NCI-H2196 (cell line): ENCODE data around the gene GABRG3.

Source experiments
- DNase-seq: peaks from one replicate; lab custom pipeline; 2025; ENCODE audit not compliant: unreplicated experiment; lab: John Stamatoyannopoulos, UW

GABRG3 gene

GRCh38 chr15:26970712-26971210 is at the start of gene GABRG3:
Gene GABRG3 (plus strand): TSS chr15:26971181.
- DNase-seq = peak; percentile 45

DNA sequence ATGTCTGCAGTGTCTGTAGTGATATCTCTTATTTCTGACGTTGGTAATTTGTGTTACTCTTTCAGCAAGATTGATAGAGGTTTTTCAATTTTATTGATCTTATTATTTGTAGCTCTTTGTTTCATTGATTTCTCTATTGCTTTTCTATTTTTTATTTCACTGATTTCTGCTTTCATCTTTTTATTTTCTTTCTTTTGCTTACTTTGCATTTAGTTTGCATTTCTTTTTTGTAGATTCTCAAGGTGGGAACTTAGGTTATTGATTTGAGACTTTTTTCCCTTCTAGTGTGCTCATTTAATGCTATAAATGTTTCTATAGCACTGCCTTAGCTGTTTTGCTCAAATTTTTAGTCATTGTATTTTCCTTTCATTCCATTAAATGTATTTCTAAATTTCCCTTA is 49.5 kb upstream of the GABRG3 start:
- DNase-seq = no peak

GRCh38 chr15:26926081-26926480 is 44.9 kb upstream of the GABRG3 start:
- DNase-seq = no peak

GRCh38 chr15:26928051-26928450 is 42.9 kb upstream of the GABRG3 start:
- no peak for DNase-seq

DNA sequence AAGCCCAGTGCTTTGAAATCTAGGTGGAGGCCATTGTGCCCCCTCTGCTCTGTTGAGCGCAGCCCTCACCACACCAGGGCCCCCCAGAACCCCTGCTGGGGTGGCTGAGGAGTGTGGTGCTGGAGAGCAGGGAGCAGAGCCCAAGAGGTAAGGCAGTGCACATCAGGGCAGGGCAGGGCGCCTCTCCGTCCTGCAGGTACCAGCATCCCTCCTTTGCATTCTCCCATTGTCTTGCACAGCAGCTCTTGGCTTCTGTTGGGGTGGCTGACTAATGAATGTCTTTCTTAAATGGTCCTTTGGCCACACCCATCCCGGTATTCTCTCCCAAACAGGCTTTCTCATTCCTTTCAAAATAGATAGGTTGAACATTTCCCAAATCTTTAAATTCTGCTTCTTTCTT is 41.4 kb upstream of the GABRG3 start:
- DNase-seq = no peak

- no peak for DNase-seq
Observed at GRCh38 chr15:26934848-26935247, 36.1 kb upstream of the GABRG3 start.

- no peak for DNase-seq
Observed at GRCh38 chr15:26935322-26935721, 35.7 kb upstream of the GABRG3 start.

GRCh38 chr15:26936502-26936901 is 34.5 kb upstream of the GABRG3 start:
- DNase-seq = no peak

DNA sequence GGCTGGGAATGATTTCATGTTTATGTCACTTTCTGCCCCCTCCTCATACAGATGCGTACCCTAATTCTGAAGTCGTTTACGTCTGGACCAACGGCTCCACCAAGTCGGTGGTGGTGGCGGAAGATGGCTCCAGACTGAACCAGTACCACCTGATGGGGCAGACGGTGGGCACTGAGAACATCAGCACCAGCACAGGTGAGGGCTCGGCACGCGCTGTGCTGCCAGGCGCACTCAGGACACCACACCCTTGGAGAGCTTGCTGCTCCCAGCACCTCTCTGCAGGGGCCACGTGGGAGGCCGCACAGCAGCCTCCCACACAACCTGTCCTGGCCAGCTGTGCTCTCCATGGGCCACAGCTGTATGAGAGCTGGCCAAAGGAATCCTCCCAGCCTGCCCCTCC is 33.8 kb upstream of the GABRG3 start:
- no peak for DNase-seq

DNA sequence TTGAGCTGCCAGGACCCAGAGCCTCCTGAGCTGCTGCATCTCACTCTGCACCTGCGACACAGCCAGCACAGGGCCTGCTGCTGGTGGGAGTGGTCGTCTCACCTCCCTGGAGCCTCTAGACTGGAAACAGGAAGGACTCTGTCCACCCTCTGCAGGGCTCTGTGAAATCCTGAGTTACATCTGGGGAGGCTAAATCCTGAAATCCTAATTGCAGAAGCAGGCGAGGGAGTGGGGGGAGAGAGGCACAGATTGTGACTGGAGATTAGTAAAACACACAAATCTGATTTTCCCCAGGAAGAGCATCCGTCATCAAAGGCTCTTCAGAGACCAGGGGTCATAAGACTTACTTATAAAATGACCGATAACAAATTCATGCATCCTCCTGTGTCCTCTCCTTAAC is 31.6 kb upstream of the GABRG3 start:
- no peak for DNase-seq

- DNase-seq = no peak
Observed at GRCh38 chr15:26941489-26941888, 29.5 kb upstream of the GABRG3 start.

- no peak for DNase-seq
Observed at GRCh38 chr15:26943866-26944265, 27.1 kb upstream of the GABRG3 start.

DNA sequence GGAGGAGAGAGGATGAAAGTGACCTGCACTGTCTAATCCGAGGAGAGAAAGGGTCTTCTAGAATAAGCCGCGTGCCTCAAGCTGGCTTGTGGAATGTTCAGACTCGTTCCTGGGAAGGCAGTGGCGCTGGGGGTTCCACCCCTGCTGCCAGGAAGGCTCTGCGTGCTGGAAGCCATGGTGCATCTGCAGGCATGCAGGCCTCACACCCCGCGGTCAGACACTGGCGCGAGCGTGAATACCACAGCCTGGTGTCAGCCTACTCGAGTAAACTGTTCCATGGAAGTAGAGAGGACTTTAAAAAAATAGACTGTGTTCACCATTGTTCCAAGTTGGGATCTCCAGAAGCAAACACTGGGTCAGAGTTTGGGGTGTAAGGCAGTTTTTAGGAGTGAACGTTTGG is 25.9 kb upstream of the GABRG3 start:
- no peak for DNase-seq

DNA sequence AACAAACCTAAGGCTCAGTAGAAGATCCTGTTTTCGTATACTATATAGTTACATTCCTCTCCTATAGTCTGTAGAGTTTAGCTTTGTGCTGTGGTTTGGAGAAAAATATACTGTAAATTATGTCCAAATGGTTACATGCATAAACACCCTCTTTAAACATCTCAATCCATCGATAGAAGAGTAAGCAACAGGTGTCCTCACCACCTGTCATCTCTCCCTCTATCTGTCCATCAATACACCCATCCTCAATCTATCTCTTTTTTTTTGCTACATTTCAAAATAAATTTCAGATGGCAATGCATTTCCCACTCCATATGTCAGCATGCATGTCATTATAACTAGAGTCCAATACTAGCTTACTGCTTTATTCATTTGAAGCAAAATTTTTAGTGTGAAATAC is 21.0 kb upstream of the GABRG3 start:
- no peak for DNase-seq

GRCh38 chr15:26954403-26954802 is 16.6 kb upstream of the GABRG3 start:
- no peak for DNase-seq

- no peak for DNase-seq
Observed at GRCh38 chr15:26967719-26968269, 3.2 kb upstream of the GABRG3 start.

DNA sequence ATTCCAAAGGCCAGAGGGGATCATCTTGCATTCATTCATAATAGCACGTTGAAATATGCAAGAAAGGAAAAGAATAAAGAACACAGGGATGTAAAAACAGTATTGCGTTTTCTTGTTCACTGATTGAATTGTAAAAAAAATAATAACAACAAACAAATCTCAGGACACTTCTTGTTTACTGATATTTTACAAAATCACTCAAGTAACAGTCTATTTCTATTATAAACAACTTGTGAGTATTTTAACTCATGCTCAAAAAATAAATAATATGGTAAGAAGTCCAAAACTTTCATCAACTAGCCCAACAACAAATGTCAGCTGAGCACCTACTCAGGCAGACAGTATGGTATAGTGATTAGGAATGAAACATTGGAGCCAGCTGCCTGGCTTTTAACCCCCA is 2.2 kb upstream of the GABRG3 start:
- DNase-seq = no peak

DNA sequence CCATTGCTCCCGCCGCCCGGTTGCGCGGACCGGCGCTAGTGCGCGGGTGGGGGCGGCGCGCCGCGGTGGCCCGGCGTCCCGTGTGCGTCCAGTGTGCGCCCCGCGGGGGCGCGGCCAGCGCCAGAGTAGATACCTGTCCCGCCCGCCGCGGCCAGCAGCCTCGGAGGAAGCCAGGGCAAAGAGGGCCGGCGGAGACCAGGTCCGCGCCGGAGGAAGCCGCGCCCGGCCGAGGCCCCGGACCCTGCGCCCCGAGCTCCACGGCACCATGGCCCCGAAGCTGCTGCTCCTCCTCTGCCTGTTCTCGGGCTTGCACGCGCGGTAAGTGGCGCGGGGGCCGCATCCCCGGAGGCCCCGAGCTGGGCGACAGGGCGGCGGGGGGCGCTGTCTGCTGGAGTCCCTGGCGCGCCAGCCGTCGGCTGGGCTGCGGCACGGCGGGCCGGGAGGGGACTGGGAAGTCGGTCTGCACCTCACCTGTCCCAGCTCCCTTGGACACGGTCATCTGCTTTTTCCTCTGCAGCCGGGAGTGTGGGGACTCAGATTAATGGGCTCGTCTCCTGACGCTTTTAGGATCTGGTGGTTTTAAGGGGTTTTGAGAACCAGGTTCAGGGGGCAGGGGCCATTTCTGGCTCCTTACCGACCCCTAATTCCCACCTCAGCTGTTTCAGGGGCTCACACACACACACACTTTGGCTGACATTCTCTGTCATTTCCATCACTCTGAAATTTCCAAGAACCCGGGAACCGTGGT is 464 bp downstream of the GABRG3 start:
- DNase-seq = no peak

DNA sequence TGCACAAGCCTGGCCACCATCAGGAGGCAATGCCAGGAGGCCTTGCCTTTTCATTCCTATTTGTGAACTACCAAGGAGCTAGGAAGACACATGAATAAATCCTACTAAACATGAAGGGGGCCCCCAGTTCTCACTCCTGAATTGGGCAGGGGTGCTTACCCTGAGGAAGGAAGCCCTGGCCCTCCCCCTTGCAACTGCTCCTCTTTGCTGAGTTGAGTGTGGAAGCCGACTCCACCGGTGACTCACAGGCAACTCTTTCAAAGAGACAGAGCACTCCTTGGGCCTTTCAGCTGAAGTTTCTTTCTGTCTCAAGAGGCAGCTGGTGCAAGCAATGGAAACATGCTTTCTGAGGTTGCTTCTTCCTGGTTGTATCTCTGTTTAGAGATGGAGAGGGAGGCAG is 1.7 kb downstream of the GABRG3 start:
- DNase-seq = no peak

GRCh38 chr15:26974120-26974780 is 3.3 kb downstream of the GABRG3 start:
- DNase-seq = peak; percentile 39

DNA sequence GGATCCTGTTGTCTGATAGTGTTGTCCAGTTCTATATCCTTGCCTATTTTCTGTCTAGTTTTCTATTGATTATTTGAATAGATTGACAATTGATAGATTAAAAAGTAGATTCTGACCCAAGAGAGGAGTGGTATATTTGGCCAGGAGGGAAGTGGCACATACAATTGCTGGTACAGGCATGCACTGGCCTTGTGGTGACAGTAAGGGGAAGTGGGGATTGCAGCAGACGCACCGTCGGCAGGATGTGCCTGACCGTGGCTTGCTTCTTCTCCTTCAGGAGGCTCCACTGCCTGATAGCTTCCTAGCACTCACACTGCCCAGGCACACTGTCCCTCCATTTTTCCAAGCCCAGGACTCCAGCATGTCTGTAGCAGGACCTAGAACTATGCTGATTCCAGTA is 10.5 kb downstream of the GABRG3 start:
- DNase-seq = no peak

GRCh38 chr15:26983822-26984221 is 12.8 kb downstream of the GABRG3 start:
- no peak for DNase-seq
